Activated T-cell treated with anti-CD3 and anti-CD28 coated beads, Interleukin-2, amount 50 U/mL, for 1 hour (primary cell): ENCODE measurements around the gene SPTBN2.

ENCODE experiments used
- DNase-seq: peaks from one replicate; pipeline ENCODE4 v3.0.0-alpha.2; 2020

The SPTBN2 gene

DNA sequence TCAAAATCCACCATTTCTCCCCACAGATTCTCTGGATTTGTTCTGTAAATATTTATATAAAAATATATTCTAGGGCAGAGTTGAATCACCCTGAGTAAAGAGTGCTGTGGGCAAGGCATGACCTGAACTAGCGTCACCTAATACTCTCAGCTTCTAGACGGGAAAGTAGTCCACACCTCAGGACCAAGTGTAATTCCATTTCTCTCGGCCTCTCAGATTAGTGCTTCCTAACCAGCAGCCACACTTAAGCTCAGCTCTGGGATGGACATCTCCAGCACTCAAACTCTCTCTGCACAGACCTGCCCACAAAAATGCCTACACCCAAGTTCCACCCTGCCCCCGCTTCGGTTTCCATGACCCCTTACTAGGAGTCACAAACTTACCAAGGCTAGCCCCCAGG lies 5.3 kb downstream of the SPTBN2 start:
- DNase-seq: no peak

DNA sequence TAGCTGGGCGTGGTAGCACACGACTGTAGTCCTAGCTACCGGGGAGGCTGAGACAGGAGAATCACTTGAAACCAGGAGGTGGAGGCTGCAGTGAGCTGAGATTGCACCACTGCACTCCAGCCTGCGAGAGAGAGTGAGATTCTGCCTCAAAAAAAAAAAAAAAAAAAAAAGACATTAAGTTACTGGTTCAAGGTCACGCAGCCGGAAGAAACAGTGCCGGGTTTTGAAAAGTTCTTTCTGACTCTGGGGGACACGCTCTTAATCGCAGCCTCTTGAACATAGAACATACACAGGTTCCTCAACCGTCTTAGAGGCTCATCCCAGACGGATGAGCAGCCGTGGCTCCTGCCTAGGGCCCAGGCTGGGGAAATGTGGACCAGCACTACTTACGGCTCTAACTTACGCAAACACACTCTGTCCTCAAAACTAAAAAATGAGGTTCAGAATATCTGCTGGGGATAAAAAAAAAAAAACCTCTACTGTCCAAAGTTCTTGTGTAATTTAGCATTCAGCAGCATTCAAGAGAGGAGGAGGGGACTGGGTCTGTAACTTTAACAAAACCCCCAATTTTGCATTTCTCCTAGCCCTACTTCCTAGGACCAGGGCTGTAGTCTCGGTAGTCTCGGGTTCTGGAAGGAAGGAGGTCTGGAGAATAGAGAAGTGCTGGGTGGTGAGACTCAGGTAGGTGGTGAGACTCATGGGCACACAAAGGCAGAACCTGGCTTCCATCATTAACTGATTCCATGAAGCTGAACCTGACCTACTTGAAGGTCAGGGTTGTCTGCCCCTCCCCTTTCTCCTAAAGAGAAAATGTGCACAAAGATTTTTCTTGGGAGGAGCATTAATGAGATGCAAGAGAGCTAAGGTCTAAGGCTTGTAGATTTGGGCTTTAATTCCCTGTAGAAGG lies 6.0 kb downstream of the SPTBN2 start:
- no peak for DNase-seq

DNA sequence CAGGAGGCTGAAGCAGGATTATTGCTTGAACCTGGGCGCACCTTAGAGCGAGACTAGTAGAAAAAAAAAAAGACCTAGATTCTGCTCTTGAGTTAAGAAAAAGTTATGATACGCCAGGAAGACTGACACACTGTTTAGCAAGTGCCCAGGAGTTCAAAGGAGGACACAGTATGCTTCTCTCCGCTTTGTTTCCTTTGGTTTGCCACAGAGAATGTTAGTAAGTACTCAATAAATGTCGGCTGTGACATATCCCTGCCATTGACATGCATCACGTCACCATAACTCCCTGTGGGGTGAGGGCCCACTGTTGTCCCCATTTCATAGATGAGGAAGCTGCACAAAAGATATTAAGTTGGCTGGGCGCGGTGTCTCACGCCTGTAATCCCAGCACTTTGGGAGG lies 7.1 kb downstream of the SPTBN2 start:
- no peak for DNase-seq

DNA sequence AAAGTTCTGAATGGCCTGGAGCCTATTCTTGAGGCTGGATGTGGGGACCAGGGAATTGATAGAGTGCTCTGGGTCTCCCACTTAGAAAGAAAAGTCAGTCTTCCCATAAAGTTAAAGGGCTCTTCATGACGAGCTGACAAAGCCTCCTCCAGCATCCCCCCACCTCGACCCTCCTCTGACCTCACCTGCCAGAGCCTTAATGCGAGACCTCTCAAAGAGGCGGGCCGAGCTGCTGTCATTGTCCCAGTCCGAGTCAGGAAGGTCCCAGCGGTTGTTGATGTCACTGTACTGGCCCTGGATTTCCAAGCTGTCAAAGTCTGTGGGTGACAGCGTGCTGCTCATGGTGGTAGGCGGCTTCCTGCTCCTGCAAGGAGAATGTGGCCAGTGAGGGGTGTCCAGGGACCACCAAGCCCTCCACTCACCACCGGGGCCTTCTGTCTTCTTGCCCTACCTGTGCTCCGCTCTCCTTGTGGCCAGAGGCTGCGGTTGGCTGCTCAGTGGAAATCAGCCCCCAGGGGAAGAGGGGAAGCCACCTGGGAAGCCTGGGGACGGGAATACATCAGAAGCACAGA lies 8.0 kb downstream of the SPTBN2 start:
- no peak for DNase-seq

DNA sequence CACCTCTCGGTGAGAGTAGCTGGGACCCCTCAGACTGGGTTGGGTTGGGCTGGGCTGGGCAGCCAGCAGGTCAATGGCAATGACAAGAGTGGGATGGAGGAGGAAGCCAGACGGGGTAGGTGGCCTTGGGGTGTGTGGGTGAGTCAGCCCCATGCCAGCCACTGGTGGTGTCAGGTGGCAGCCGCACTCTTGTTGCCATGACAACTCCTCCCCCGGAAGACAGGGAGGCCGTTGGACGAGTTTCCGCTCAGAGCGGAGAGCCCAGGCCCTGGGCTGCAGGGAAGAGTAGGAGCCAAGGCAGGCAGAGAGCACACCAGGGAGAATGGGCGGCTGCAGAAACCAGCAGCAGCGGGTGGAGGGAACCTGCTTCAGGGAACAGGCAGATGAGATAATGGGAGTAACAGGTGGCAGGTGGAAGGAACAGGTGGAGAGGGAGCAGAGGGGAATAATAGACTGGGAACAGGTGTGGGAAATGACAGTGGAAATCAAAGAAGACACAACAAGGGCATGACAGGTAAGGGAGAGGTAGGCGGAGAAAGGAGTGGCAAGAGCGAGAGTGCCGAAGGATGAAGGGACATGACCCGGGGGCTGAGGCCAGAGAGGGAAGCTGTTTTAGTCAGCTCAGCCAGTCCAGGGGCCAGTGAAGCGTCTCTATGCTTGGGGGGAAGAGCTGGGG lies 8.7 kb downstream of the SPTBN2 start:
- DNase-seq: no peak

DNA sequence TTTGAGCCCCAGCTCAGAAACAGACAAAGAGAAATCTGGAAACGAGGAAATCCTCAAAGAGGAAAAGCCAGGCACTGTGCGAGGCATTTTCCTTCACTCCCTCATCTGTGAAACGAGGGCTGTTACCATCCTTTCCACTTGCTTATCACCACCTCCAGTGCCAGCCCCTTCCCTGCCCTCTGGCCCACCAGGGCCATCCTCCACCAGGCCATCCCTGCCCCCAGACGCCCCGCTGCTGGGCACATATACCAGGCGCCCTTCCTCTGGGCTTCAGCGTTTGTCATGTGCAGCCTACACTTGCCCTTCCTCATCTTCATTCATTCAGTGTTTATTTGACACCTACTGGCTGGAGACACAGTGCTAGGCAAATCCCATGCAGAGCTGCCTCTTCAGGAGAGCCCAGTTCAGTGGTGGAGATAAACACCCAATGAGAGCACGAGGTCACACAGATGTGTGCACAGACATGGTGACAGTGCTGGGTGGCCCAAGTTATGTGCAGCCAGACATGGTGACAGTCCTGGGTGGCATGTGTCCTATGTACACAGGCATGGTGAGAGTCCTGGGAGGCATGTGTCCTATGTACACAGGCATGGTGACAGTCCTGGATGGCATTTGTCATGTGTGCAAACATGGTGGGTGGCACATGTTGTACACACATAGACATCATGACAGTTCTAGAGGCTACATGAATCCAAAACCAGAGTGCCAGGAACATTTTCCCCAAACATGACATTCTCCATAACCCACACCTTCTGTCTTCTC lies 9.7 kb downstream of the SPTBN2 start:
- no peak for DNase-seq

DNA sequence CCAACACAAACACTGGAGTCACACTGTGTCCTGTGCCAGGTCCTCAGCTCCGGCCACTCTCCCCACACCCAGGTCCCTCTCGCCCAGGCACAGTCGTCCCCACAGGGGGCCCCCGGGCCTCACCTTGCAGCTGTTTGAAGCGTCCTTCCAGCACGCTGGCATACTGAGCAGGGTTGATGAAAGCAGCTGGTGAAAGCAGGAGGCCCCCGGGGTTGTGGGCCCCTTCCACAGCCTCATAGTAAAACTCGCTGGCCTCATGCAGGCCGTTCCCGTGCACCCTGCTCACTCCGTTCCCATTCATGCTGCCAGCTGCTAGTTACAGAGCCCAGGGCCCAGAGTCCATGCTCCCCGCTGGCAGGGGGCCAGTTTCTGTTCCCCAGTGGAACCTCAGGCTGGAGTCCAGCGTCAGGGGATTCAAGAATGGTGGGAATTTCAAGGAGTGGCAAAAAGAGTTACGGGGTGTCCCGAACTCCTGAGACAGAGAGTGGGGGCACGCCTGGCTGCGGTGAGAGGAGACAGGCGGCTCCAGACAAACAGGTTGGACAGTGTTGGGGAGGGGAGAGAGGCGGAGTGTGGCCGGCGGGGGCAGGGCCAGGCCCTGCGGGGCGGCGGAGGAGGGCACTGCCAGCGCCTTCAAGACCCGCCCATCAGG lies 10.6 kb downstream of the SPTBN2 start:
- DNase-seq: no peak

DNA sequence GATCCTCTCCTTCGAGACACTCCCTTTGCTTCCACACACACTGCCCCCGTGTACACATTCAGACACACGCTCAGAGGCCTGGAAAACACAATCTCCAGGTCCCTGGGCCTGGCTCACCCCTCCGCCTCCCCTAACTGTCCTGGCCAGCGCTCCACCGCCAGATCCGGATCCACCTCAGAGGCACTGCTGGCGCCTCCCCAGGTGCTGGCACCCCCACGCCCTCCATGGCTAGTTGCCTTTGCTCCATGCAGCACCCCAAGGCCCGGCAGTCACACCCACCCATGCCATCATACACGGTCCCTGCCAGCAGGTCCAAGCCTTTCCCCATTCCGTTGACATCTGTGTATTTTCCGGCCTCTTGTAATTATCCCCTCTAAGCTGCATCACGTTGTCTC lies 11.1 kb downstream of the SPTBN2 start:
- no peak for DNase-seq

DNA sequence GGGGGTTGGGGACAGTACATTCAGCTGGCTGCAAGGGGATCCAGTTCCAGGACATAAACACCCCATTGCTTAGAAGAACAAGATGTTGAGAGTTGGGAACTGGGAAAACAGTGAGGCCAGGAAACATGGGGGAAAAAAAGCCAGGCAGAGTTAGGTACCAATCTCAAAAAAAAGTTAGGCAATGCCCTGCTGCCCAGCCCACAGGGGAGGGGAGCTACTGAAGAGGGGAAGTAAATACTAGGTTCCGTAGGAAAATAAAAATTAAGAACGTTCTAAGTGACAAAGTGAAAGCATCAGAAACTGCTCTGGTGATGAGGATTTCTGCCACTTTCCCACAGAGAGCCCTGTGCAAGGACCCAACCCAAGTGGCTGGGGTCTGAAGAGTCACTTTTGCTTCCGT lies 12.0 kb downstream of the SPTBN2 start:
- no peak for DNase-seq

DNA sequence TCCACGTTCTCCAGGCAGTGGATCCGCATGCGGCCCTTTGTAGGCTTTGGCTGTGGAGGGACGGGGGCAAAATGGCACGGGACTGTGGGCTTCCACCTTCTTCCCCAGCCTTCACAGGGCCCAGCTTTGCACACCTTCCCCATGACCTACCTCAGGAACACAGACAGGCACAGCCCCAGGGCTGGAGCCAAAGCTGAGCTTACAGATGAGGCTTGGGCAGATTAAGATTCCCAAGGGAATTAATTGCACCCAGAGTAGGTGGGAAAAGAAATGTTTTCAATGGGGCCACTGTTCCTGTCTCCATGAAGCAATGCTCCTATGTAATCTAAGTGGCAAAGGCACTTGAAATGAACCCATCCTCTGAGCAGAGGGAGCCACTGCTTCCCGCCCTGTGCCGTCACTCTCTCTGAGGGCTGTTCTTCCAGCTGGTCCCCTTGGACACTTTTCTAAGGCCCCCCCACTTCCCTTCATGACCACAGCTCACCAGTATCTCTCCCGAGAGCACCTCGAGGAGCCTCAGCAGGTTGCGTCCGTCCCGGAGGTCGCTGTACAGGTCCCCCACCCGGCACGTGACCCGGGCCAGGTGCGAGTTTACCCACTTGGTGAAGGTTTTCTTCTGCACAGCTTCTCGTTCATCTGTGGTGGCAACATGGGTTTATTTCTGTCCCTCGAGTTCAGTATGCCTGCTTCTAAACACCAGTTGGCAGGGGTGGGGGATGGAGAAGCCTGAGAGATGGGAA lies 13.5 kb downstream of the SPTBN2 start:
- DNase-seq: no peak

DNA sequence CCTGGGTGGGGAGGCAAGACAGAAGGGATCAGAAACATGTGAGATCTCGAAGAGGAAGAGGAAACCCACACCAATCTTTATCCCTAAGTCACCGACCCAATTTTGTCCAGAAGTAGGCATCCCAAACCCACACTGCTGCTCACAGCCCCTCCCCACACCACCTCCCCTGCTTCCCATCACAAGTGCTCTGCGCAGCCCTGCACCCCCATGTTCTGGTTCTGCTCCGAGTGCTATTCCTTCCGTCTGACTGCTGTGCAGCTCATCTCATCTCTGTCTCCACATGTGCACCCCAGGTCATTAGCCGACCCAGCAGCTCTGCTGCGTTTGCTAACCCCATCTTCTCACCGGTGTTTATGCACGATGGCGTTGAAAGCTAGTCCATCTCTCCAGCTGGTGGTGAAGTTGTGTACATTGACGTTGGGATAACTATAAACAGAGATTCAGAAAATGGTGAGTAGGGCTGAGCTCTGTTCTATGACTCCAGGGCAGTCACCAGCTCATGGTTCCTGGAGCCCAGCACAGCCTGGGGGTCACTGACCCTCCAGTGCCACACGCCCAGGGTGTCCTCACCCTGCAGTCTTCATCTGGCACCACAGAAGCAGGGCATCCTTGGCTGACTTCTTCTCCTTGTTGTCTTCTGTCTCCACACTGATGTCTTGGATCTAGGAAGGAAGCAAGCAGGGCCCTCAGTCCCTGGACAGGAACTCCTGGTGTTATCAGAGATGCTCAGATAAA lies 15.1 kb downstream of the SPTBN2 start:
- no peak for DNase-seq

DNA sequence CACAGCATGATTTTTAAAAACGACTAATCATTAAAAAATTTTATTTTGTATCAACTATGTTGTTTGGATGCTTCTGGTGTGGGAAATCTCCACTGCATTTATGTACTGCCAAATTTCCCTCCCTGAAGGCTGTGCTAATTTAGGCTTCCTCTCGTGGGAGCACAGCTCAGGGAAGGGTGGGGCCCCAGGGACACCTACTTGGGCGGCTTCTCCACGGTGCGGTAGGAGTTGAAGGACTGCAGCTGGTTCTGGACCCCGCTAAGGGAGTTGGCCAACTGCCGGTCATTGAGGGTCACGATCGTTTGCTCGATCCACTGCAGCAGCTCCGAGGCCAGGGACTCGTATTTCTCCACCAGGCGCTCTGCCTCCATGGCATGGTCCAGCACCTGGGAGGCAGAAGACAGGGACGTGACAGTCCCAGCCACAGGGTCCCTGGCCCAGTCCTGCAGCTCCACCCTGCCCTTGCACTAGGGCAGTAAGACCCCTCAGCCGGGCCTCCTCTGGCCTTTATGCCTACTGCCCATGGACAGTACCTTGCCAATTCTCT lies 18.6 kb downstream of the SPTBN2 start:
- no peak for DNase-seq

DNA sequence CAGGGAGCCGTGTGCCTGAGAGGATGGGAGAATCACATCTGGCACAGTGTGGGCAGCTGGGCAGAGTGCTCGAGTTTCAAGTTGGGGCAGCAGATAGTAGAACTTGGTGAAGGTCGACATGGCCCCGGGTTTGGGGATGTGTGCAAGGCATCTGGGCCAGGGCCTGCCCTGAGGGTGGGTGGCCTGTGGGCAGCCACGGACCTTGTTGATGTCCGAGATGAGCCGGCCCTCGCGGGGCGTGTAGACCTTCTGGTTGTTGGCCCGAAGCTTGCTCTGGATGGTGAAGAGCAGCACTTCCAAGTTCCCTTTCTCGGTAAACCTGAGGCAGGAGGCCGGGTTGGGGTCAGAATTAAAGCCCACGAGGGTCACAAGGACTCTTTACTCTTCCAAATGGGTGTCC lies 20.3 kb downstream of the SPTBN2 start:
- DNase-seq: no peak

DNA sequence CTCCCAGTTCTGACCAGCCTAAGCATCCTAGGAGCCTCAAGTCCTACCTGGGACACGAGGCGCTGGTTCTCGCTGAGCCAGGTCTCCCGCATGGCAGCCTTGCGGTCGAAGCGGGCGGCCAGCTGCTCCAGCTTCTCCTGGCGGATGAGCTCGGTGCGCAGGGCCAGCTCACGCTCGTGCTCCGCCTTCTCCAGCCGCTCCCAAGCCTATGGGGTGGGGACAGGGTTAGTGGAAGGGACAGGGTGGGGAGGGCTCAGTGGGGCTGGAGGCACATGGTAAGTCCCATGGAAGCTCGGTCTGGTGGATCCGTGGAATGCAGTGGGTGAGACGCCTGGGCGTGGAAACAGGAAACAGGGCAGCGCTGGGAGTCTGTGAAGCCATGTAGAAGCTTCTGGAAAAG lies 20.9 kb downstream of the SPTBN2 start:
- DNase-seq: no peak

DNA sequence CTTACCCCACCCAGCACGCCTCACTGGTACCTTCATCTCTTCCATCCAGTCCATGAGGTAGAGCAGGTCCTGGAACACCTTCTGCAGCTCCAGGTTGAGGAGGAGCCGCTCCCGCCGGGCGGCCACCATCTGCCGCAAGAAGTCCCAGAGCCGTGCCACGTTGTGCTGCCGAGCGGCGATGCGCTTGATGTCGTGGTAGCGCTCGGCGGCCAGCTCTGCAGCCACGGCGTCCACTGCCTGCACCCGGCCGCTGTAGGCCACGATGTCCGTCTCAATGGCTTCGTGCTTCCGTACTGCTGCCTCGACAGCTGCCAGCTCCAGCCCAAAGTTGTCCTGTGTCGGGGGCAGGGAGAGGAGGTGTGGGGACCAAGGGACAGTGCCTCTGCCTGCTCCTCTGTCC lies 21.5 kb downstream of the SPTBN2 start:
- no peak for DNase-seq

DNA sequence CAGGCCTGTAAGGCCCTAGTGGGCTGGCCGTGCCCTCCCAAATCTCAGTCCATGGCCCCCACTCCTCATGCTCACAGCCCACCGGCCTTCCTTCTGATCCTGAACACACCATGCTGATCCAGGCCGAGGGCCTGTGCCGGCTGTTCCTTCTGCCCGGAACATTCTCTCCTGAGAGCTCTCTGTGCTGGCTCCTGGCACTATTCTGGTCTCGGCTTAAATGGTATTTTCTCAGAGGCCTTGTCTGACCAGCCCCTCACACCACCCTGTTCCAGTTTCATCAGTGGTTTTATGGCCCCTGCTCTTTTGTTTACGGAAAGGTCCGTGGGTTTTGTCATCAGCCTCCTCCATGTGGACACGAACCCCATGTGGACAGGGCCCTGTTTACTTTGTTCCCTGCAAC lies 22.0 kb downstream of the SPTBN2 start:
- DNase-seq: no peak

DNA sequence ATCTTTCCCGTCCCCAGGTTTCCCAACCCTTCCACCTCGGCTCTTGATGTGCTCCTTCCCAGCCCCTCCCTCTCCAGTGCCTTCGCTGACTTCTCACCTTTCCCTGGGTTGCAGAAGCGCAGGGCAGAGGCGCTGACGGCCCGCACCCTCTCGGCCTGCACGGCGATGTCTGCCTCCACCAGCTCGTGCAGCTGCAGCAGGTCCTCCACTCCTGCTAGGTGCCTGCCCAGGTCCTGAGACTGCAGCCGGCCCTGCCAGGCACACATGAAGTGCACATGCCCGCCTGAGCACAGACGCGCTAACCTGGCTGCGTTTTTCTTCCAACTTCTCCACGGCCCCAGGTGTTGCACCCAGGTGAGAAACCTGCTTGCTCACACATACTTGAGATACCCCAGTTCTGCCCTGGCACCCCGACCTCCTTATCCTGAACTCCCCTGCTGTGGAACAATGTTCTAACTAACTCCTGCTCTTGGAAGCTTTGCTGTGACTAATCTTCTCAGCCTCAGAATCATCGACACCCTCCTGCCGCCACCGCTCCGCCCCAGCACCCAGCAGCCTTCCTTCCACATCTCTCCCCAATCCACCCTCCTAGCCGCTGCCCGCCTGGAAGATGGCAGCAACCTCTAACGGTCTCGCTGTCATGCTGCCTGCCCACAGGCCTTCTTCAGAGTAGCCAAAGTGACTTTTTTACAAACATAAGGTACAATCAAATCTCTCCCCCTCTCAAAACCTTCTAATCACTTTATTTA lies 23.3 kb downstream of the SPTBN2 start:
- DNase-seq: no peak

DNA sequence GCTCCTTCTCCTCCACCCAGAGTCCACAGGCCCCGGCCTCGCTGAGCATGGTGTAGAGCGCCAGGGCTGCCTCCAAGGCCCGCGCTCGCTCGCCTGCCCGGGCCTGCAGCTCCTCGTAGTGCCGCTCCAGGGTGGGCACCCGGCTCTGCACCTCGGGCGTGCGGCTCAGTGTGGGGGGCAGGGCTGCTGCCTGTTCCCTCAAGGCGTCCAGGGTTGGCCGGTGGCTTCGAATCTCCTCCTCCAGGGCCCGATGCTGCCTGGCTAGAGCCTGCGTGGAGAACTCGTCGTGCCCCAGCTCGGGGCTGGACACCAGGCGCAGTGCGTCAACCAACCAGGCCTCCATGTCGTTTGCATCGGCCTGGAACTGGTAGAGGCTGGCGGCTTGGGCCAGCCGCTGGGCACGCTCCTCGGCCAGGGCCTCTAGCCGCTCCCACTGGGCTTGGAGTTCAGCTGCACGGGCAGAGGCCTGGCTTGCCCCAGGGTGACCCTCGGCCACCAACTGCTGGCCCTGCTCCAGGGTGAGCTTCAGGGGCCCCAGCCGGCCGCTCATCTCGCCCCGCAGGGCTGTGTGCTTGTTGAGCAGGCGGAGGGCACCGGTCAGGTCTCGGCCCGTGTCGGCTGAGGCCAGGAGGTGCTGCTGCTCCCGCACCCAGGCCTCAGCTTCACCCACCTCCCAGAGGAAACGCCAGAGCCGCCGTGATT lies 24.2 kb downstream of the SPTBN2 start:
- DNase-seq: no peak

DNA sequence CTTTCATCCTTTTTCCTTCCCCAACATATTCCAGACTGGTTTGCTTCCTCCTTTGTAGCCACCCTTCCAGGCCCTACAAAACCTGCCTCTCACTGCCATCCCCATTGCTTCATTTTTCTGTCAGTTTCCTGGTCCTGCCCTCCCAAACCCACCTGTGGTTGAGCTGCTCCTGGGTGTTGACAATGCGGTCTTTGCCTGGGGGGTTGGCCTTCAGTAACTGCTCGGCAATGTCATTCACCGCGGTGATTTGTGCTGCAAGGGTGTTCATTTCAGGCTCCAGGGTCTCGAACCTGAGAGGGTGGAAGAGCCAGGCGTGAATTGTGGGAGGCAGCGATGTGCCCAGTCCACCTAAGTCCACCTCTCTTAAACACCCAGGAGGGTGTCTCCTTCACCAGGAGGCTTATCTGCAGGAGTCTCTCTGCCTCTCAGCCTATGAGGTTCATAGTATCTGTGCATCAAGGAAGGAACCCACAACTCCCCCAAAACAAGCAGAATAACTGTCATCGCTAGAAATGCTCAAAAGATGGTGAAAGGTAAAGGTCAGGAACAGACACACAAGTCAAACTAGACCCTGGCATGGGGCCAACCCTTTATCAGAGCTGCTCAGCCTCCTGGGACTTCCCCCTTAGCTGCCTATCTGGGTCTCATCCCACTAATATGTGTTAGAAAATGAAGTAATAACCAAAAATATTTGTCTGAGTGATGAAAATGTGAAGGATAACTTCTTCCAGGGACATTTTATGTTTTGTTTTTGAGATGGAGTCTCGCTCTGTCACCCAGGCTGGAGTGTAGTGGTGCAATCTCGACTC lies 27.4 kb downstream of the SPTBN2 start:
- DNase-seq: no peak
